Gastrocnemius medialis (tissue), 4 donors: Measurements from ENCODE around the gene TAF1C. TPM values are rescaled to one million over a fixed set of nuclear protein-coding genes. Genes with fewer than 3 reads are reported as not detected.

Source experiments
- ATAC-seq, 2 donors: fragments of 150-250 bp; one replicate each; pipeline ENCODE4 v1.9.1; 2016
- DNase-seq, 2 donors: peaks; one replicate each; pipeline ENCODE4 v3.0.0-alpha.2; 2019
- H3K27ac ChIP-seq, 4 donors: fragments of 200-600 bp; sonication (generic); 1 replicate in 1 of 4; 2 replicates in 3 of 4; pipeline ENCODE4 v1.5.1; 2016 to 2018; ENCODE audit warnings: mild to moderate bottlenecking in 2 of 4, moderate library complexity in 1 of 4
- H3K27me3 ChIP-seq, 3 donors: fragments of 200-600 bp; sonication (generic) in 2 of 3; 1 replicate in 1 of 3; 2 replicates in 2 of 3; pipeline versions ENCODE4 v1.5.1 to v1.6.0; 2016 to 2019; ENCODE audit warnings: mild to moderate bottlenecking in 1 of 3, moderate library complexity in 1 of 3
- H3K36me3 ChIP-seq, 2 donors: fragments of 200-600 bp; sonication (generic) in 1 of 2; one replicate each; pipeline ENCODE4 v1.5.1; 2017 to 2018
- H3K4me1 ChIP-seq, 2 donors: fragments of 200-600 bp; sonication (generic) in 1 of 2; one replicate each; pipeline ENCODE4 v1.5.1; 2016 to 2017; ENCODE audit warnings: mild to moderate bottlenecking in 2 of 2
- H3K4me3 ChIP-seq, 4 donors: fragments of 200-600 bp; sonication (generic) in 3 of 4; 1 replicate in 1 of 4; 2 replicates in 3 of 4; pipeline ENCODE4 v1.5.1; 2016 to 2019; ENCODE audit warnings: mild to moderate bottlenecking in 2 of 4
- H3K9me3 ChIP-seq, 3 donors: fragments of 200-600 bp; sonication (generic) in 2 of 3; 1 replicate in 1 of 3; 2 replicates in 2 of 3; pipeline ENCODE4 v1.5.1; 2016 to 2019
- POLR2A ChIP-seq, 2 donors: fragments of 450-650 bp; IDR thresholded peaks; one replicate each; pipeline ENCODE4 v1.6.1; 2017; ENCODE audit warnings: antibody characterized with exemption in 2 of 2, mild to moderate bottlenecking in 2 of 2, moderate library complexity in 2 of 2
- in situ Hi-C, 4 donors: fragments of 200-750 bp; cut with MboI; loops; one replicate each; pipeline versions ENCODE4 v1.15.0 to v1.8.0; 2017; ENCODE audit warnings: low sequenced_read_pairs in 4 of 4
- intact Hi-C: fragments of 100-400 bp; cut with DNase I; formaldehyde crosslinking; loops from one replicate; pipeline ENCODE4 v1.15.1; 2023; ENCODE audit warnings: low total_unique reads
- total RNA-seq, 4 donors: library from RNA; depleted of rRNA; stranded (reverse); fragments of >200 nt; gene quantifications; one replicate each; pipeline versions ENCODE4 v1.1.0 to v1.2.3, GENCODE V29; 2016
- TF ChIP-seq, protein P1 (sequence below), 5 experiments: fragments of 450-650 bp in 3 of 5; fragments of 200-600 bp in 2 of 5; sonication (generic) in 2 of 5; IDR thresholded peaks in 4 of 5; conservative IDR thresholded peaks in 1 of 5; 1 replicate in 4 of 5; 2 replicates in 1 of 5; pipeline ENCODE4 v1.5.1; 2016 to 2019; ENCODE audit warnings: antibody characterized with exemption in 5 of 5, mild to moderate bottlenecking in 3 of 5, moderate library complexity in 3 of 5

TAF1C gene
- total RNA-seq, 4 donors from 2014 or later, result 6.8 to 35.5 (median 12.3) TPM

GRCh38 chr16:84183911-84184591 is 2.8 kb downstream of the TAF1C start:
- Histone ChIP-seq H3K9me3 (no peaks in the 10 kb centered on the region), H3K36me3 (peaks cover 0 to 48% of the 10 kb centered on the region in 2 donors), H3K4me1 (peaks cover 0 to 8% of the 10 kb centered on the region in 2 donors), H3K27ac (peak overlapping the region in 3 of 4 donors; percentile 62 to 82 (median 81)), H3K27me3 (no peaks in the 10 kb centered on the region), H3K4me3 (no peak overlapping the region)
- in situ Hi-C loops, result loop anchor here in 3 of 4 donors (10.0 to 25.0 kb wide), 5 partner anchors 97 to 372 kb away; partner anchors contain the start of genes OSGIN1 (in 2 of the 3), HSBP1 (in 1 of the 3) and NECAB2 (in 1 of the 3)
- no peak for ATAC-seq
- TF ChIP-seq, protein P1, sequence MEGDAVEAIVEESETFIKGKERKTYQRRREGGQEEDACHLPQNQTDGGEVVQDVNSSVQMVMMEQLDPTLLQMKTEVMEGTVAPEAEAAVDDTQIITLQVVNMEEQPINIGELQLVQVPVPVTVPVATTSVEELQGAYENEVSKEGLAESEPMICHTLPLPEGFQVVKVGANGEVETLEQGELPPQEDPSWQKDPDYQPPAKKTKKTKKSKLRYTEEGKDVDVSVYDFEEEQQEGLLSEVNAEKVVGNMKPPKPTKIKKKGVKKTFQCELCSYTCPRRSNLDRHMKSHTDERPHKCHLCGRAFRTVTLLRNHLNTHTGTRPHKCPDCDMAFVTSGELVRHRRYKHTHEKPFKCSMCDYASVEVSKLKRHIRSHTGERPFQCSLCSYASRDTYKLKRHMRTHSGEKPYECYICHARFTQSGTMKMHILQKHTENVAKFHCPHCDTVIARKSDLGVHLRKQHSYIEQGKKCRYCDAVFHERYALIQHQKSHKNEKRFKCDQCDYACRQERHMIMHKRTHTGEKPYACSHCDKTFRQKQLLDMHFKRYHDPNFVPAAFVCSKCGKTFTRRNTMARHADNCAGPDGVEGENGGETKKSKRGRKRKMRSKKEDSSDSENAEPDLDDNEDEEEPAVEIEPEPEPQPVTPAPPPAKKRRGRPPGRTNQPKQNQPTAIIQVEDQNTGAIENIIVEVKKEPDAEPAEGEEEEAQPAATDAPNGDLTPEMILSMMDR (IDR thresholded peaks at IDR 0.05 in 4 of 5, conservative IDR thresholded peaks at IDR 0.05 in 1 of 5), result peak in 2 of 5 experiments; percentile 33 to 35
- TF ChIP-seq POLR2A (IDR thresholded peaks at IDR 0.05), result no peak
- DNase-seq, result no peak
- intact Hi-C loops, result no loop called here

DNA sequence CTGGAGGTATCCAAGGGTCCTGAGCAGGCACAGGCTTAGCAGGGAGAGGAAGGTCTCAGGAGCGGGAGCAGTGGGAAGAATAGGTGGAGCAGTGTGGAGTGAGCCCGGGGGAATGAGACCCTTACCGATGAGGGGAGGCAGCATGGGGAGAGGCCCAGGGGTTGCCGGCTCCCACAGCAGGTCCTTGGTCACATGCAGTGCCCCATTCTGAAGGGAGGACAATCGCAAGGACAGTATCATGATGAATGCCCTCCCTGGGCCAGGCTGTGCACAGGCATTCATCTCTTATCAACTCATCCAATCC is 3.3 kb downstream of the TAF1C start:
- Histone ChIP-seq H3K4me1 (peaks cover 0 to 8% of the 10 kb centered on the region in 2 donors), H3K4me3 (no peak overlapping the region), H3K9me3 (no peaks in the 10 kb centered on the region), H3K27me3 (no peaks in the 10 kb centered on the region), H3K36me3 (peaks cover 0 to 52% of the 10 kb centered on the region in 2 donors), H3K27ac (peak overlapping the region in 3 of 4 donors; percentile 62 to 82 (median 81))
- DNase-seq (no peak), ATAC-seq (no peak)
- TF ChIP-seq, protein P1 (IDR thresholded peaks at IDR 0.05 in 4 of 5, conservative IDR thresholded peaks at IDR 0.05 in 1 of 5), result no peak
- no peak for TF ChIP-seq POLR2A (IDR thresholded peaks at IDR 0.05)
- in situ Hi-C loops, result loop anchor here in 3 of 4 donors (10.0 to 25.0 kb wide), 5 partner anchors 96 to 371 kb away; partner anchors contain the start of genes OSGIN1 (in 2 of the 3), HSBP1 (in 1 of the 3) and NECAB2 (in 1 of the 3)
- intact Hi-C loops, result no loop called here

- TF ChIP-seq, protein P1 (IDR thresholded peaks at IDR 0.05 in 4 of 5, conservative IDR thresholded peaks at IDR 0.05 in 1 of 5), result no peak
- no peak for TF ChIP-seq POLR2A (IDR thresholded peaks at IDR 0.05)
- DNase-seq (no peak), ATAC-seq (no peak)
- in situ Hi-C loops, result loop anchor here in 3 of 4 donors (10.0 to 25.0 kb wide), 5 partner anchors 96 to 371 kb away; partner anchors contain the start of genes OSGIN1 (in 2 of the 3), HSBP1 (in 1 of the 3) and NECAB2 (in 1 of the 3)
- H3K4me1 ChIP-seq, result peaks cover 0 to 8% of the 10 kb centered on the region in 2 donors
- no peak overlapping the region for H3K4me3 ChIP-seq
- H3K27ac ChIP-seq, result peak overlapping the region in 3 of 4 donors; percentile 62 to 82 (median 81)
- H3K27me3 ChIP-seq, result no peaks in the 10 kb centered on the region
- H3K9me3 ChIP-seq, result no peaks in the 10 kb centered on the region
- intact Hi-C loops, result no loop called here
- peaks cover 0 to 58% of the 10 kb centered on the region in 2 donors for H3K36me3 ChIP-seq
Observed at GRCh38 chr16:84182680-84183571, 3.9 kb downstream of the TAF1C start.

DNA sequence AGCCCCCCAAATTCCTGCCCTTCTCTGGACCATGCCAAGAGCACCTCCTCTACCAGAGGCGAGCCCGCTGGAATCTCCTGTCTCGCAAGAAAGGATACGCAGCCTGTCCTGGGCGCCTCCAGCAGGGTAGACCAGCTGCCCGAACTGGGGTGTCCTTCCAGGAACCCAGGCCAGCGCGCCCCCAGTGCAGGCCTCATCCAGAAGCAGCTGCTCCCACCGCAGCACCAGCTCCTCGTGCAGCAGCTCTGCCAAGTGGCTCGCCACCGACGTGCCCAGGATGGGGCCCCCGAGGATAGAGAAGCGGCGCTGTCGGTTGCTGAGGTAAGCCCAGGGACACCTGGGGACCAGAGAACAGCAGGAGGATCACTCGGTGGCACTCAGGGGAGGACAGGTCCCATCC is 4.8 kb downstream of the TAF1C start:
- Histone ChIP-seq H3K9me3 (no peaks in the 10 kb centered on the region), H3K4me1 (peaks cover 0 to 8% of the 10 kb centered on the region in 2 donors), H3K4me3 (no peak overlapping the region), H3K27me3 (no peaks in the 10 kb centered on the region), H3K27ac (no peak overlapping the region), H3K36me3 (peaks cover 0 to 60% of the 10 kb centered on the region in 2 donors)
- no peak for TF ChIP-seq POLR2A (IDR thresholded peaks at IDR 0.05)
- TF ChIP-seq, protein P1 (IDR thresholded peaks at IDR 0.05 in 4 of 5, conservative IDR thresholded peaks at IDR 0.05 in 1 of 5), result no peak
- intact Hi-C loops (no loop called here), in situ Hi-C loops (loop anchor here in 3 of 4 donors (10.0 to 25.0 kb wide), 5 partner anchors 95 to 370 kb away; partner anchors contain the start of genes OSGIN1 (in 2 of the 3), HSBP1 (in 1 of the 3) and NECAB2 (in 1 of the 3))
- no peak for DNase-seq
- ATAC-seq, result no peak
